Astrocyte (in vitro differentiated cells and primary cell): ENCODE measurements around the gene SWT1.

ENCODE experiments used
- CTCF ChIP-seq: IDR thresholded peaks from 2 replicates; pipeline ENCODE4 v1.5.1; 2011; ENCODE audit warnings: low read depth, mild to moderate bottlenecking, inconsistent platforms, low read length, moderate library complexity; ENCODE audit not compliant: insufficient read depth
- EZH2 ChIP-seq: IDR thresholded peaks from 2 replicates; pipeline ENCODE4 v1.6.1; 2012; ENCODE audit warnings: mild to moderate bottlenecking, low read length, inconsistent platforms; ENCODE audit not compliant: insufficient read depth

GRCh38 chr1:185305419-185305818 lies 148.5 kb downstream of the SWT1 start:
- TF ChIP-seq CTCF (no peak), EZH2 (no peak)
